HG03039 (cell line): Measurements from ENCODE around the gene MRPL28.
"Not testable (repeated sequence)": the region's sequence is repeated elsewhere in the genome, so short reads cannot be mapped to it uniquely, and the experiment has no call there.

Source experiments
- ATAC-seq: cut with Tn5 transposase; IDR thresholded peaks from one replicate; pipeline ENCODE4 v1.9.1; 2021; ENCODE audit warnings: mild to moderate bottlenecking, moderate library complexity; ENCODE audit not compliant: unreplicated experiment

MRPL28 gene

GRCh38 chr16:341095-341973 lies 29.0 kb downstream of the MRPL28 start:
- ATAC-seq: not testable (repeated sequence)

- no peak for ATAC-seq
Measured at GRCh38 chr16:340370-341091, 29.8 kb downstream of the MRPL28 start.

GRCh38 chr16:339680-340079 lies 30.7 kb downstream of the MRPL28 start:
- ATAC-seq: no peak

GRCh38 chr16:337975-338575 lies 32.3 kb downstream of the MRPL28 start:
- no peak for ATAC-seq

GRCh38 chr16:337437-337836 lies 32.9 kb downstream of the MRPL28 start:
- ATAC-seq: no peak

- no peak for ATAC-seq
Measured at GRCh38 chr16:336269-336668, 34.1 kb downstream of the MRPL28 start.

GRCh38 chr16:334861-335632 lies 35.3 kb downstream of the MRPL28 start:
- ATAC-seq: not testable (repeated sequence)

GRCh38 chr16:334164-334832 lies 36.0 kb downstream of the MRPL28 start:
- not testable (repeated sequence) for ATAC-seq

- ATAC-seq: no peak
Measured at GRCh38 chr16:333406-334094, 36.8 kb downstream of the MRPL28 start.

GRCh38 chr16:331181-331814 lies 39.0 kb downstream of the MRPL28 start:
- not testable (repeated sequence) for ATAC-seq

GRCh38 chr16:330741-331140 lies 39.6 kb downstream of the MRPL28 start:
- ATAC-seq: no peak

- ATAC-seq: no peak
Measured at GRCh38 chr16:325375-326145, 44.8 kb downstream of the MRPL28 start.

- no peak for ATAC-seq
Measured at GRCh38 chr16:324451-325334, 45.6 kb downstream of the MRPL28 start.

- ATAC-seq: no peak
Measured at GRCh38 chr16:324201-324450, 46.2 kb downstream of the MRPL28 start.

GRCh38 chr16:322476-323143 lies 47.7 kb downstream of the MRPL28 start:
- no peak for ATAC-seq

- no peak for ATAC-seq
Measured at GRCh38 chr16:321532-321931, 48.8 kb downstream of the MRPL28 start.

- no peak for ATAC-seq
Measured at GRCh38 chr16:320206-320605, 50.1 kb downstream of the MRPL28 start.
